ENCODE data around the gene UBE2L5.

The UBE2L5 gene

GRCh38 chr13:30422054-30422839 lies at the start of gene UBE2L5:
UBE2L5 (plus strand) TSS chr13:30422493; CDS start chr13:30427991, 5,498 bp downstream.
- TF ChIP-seq CTCF (IDR thresholded peaks at IDR 0.05) = no peak
- Mint-ChIP-seq H3K4me1 (peaks cover 32% of the 10 kb centered on the region), H3K4me3 (peak within 1 kb of the TSS; percentile 91), H3K36me3 (ENCODE audit: low read depth) (no peaks in the 10 kb centered on the region), H3K9me3 (peaks cover 2% of the 10 kb centered on the region), H3K27me3 (ENCODE audit: low read depth, poor library complexity) (peaks cover 53% of the 10 kb centered on the region), H3K27ac (peak within 1 kb of the TSS; percentile 61)
- peak; percentile 86 for DNase-seq

- no peak for TF ChIP-seq CTCF (IDR thresholded peaks at IDR 0.05)
- Mint-ChIP-seq H3K27me3 (ENCODE audit: low read depth, poor library complexity) (peaks cover 11% of the 10 kb centered on the region), H3K27ac (peak overlapping the region; percentile 8), H3K4me1 (peaks cover 47% of the 10 kb centered on the region), H3K4me3 (no peak overlapping the region), H3K36me3 (ENCODE audit: low read depth) (no peaks in the 10 kb centered on the region), H3K9me3 (peaks cover 3% of the 10 kb centered on the region)
- DNase-seq = no peak
These were observed 48.6 kb upstream of the UBE2L5 start for GRCh38 chr13:30373727-30374126.

- H3K9me3 Mint-ChIP-seq = no peaks in the 10 kb centered on the region
- no peaks in the 10 kb centered on the region for H3K36me3 Mint-ChIP-seq (ENCODE audit: low read depth)
- DNase-seq = no peak
- H3K4me3 Mint-ChIP-seq = no peak overlapping the region
- peaks cover 50% of the 10 kb centered on the region for H3K4me1 Mint-ChIP-seq
- H3K27me3 Mint-ChIP-seq (ENCODE audit: low read depth, poor library complexity) = peaks cover 11% of the 10 kb centered on the region
- H3K27ac Mint-ChIP-seq = peak overlapping the region; percentile 47
- no peak for TF ChIP-seq CTCF (IDR thresholded peaks at IDR 0.05)
These were observed 46.9 kb upstream of the UBE2L5 start for GRCh38 chr13:30375265-30375835.

DNA sequence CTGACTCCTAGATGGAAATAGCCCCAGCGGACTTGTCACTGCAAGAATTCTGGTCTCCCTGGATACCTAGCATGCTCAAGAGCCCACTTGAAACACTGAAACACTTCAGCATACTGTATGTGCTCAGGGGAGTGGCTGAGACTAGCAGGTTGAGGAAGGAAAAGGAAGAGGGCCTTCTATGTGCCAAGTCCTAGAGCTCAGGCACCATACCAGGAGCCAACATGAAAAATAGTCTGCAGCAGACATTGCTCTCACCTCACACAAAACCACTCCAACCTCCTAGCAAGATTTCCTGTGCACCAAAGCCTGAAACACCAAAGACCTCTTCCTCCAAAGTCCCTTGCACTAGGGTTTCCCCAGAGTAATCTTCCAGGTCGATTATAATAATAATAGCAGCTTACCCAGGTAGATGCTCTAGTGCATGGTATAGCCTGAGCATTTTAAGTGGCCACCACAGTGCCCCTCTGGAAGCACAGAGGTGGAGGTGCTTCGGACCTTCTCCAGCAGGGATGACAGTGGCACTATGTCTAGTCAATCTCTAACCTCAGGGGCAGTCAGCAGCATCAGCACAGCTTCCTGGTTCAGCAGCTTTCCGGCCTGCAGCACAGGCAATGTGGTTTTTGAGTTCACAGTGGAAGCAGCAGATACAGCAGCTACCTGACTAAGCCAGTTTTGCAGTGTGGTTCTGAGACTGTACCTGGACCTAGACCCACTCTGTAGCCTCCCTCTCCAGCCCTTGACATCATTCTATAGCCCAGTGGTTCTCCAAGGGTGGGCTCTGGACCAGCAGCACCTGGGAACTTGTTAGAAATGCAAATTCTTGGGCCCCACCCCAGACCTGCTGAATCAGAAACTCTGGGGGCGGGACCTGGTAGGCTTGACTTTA lies 45.6 kb upstream of the UBE2L5 start:
- Mint-ChIP-seq H3K27me3 (ENCODE audit: low read depth, poor library complexity) (peaks cover 11% of the 10 kb centered on the region), H3K4me1 (peaks cover 46% of the 10 kb centered on the region), H3K27ac (no peak overlapping the region), H3K9me3 (no peaks in the 10 kb centered on the region), H3K36me3 (ENCODE audit: low read depth) (no peaks in the 10 kb centered on the region), H3K4me3 (no peak overlapping the region)
- TF ChIP-seq CTCF (IDR thresholded peaks at IDR 0.05) = no peak
- DNase-seq = no peak

DNA sequence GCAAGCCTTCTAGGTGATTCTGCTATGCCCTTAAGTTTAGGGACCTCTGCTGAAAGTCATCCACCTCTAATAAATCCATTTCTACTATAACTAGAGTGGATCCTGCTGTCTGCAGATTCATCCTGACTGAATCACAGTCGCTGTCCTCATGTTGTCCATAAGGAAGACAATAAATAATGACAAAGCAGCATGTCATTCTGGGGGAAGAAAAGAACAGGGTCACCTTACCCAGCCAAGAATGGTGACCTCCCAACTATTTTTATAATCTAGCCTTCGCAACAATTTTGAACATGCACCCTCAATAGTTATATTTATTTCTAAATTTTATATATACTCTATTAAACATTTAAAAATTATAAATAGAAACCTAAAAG lies 45.0 kb upstream of the UBE2L5 start:
- H3K4me3 Mint-ChIP-seq = no peak overlapping the region
- TF ChIP-seq CTCF (IDR thresholded peaks at IDR 0.05) = no peak
- H3K9me3 Mint-ChIP-seq = no peaks in the 10 kb centered on the region
- H3K27ac Mint-ChIP-seq = no peak overlapping the region
- H3K4me1 Mint-ChIP-seq = peaks cover 39% of the 10 kb centered on the region
- peaks cover 11% of the 10 kb centered on the region for H3K27me3 Mint-ChIP-seq (ENCODE audit: low read depth, poor library complexity)
- DNase-seq = no peak
- no peaks in the 10 kb centered on the region for H3K36me3 Mint-ChIP-seq (ENCODE audit: low read depth)

Data from nephron progenitor cell (in vitro differentiated cells).